ENCODE data around the gene SLC25A13. TPM values are rescaled to one million over a fixed set of nuclear protein-coding genes. Genes with fewer than 3 reads are reported as not detected.

The SLC25A13 gene
- total and polyA plus RNA-seq, 3 experiments from 2014 or later, result 9.7 to 13.8 (median 10.8) TPM

- Histone ChIP-seq H3K4me3 (ENCODE audit: low read length) (no peak overlapping the region), H3K4me1 (ENCODE audit: insufficient read depth, low read length) (no peaks in the 10 kb centered on the region), H3K27me3 (ENCODE audit: insufficient read depth, low read length, poor library complexity, severe bottlenecking) (no peaks in the 10 kb centered on the region), H3K36me3 (ENCODE audit: insufficient read depth, low read length) (no peaks in the 10 kb centered on the region), H3K9me3 (ENCODE audit: low read length) (no peaks in the 10 kb centered on the region), H3K27ac (ENCODE audit: low read depth, low read length) (no peak overlapping the region)
- Mint-ChIP-seq H3K4me3 (no peak overlapping the region), H3K27me3 (peaks cover 10 to 40% of the 10 kb centered on the region in 2 donors), H3K9me3 (peaks cover 0 to 6% (median 3%) of the 10 kb centered on the region in 5 donors), H3K36me3 (no peaks in the 10 kb centered on the region), H3K27ac (no peak overlapping the region), H3K4me1 (no peaks in the 10 kb centered on the region)
- POLR2A ChIA-PET, result no interaction called here
- CTCF ChIA-PET, result no interaction called here
- no peak for DNase-seq
These were observed 210.5 kb downstream of the SLC25A13 start for GRCh38 chr7:96111405-96111804.

- ChIA-PET POLR2A (no interaction called here), CTCF (no interaction called here)
- Histone ChIP-seq H3K27ac (ENCODE audit: low read depth, low read length) (no peak overlapping the region), H3K4me1 (ENCODE audit: insufficient read depth, low read length) (no peaks in the 10 kb centered on the region), H3K4me3 (ENCODE audit: low read length) (no peak overlapping the region), H3K9me3 (ENCODE audit: low read length) (no peaks in the 10 kb centered on the region), H3K36me3 (ENCODE audit: insufficient read depth, low read length) (no peaks in the 10 kb centered on the region), H3K27me3 (ENCODE audit: insufficient read depth, low read length, poor library complexity, severe bottlenecking) (no peaks in the 10 kb centered on the region)
- Mint-ChIP-seq H3K27me3 (peaks cover 0 to 8% of the 10 kb centered on the region in 2 donors), H3K4me3 (no peak overlapping the region), H3K4me1 (no peaks in the 10 kb centered on the region), H3K27ac (no peak overlapping the region), H3K36me3 (peaks cover 0 to 3% (median 0%) of the 10 kb centered on the region in 3 donors), H3K9me3 (peaks cover 0 to 3% (median 2%) of the 10 kb centered on the region in 5 donors)
- DNase-seq, result no peak
These were observed 216.9 kb downstream of the SLC25A13 start for GRCh38 chr7:96104984-96105383.

GRCh38 chr7:96102096-96102811 lies 219.6 kb downstream of the SLC25A13 start:
- ChIA-PET CTCF (no interaction called here), POLR2A (no interaction called here)
- Histone ChIP-seq H3K27ac (ENCODE audit: low read depth, low read length) (no peak overlapping the region), H3K4me1 (ENCODE audit: insufficient read depth, low read length) (no peaks in the 10 kb centered on the region), H3K27me3 (ENCODE audit: insufficient read depth, low read length, poor library complexity, severe bottlenecking) (no peaks in the 10 kb centered on the region), H3K36me3 (ENCODE audit: insufficient read depth, low read length) (no peaks in the 10 kb centered on the region), H3K9me3 (ENCODE audit: low read length) (no peaks in the 10 kb centered on the region), H3K4me3 (ENCODE audit: low read length) (no peak overlapping the region)
- peaks cover 0 to 11% of the 10 kb centered on the region in 2 donors for H3K27me3 Mint-ChIP-seq
- peaks cover 0 to 3% (median 0%) of the 10 kb centered on the region in 3 donors for H3K36me3 Mint-ChIP-seq
- no peaks in the 10 kb centered on the region for H3K4me1 Mint-ChIP-seq
- DNase-seq, result no peak
- no peak overlapping the region for H3K4me3 Mint-ChIP-seq
- peaks cover 0 to 5% (median 2%) of the 10 kb centered on the region in 5 donors for H3K9me3 Mint-ChIP-seq
- no peak overlapping the region for H3K27ac Mint-ChIP-seq

GRCh38 chr7:96100737-96101136 lies 221.2 kb downstream of the SLC25A13 start:
- H3K36me3 ChIP-seq (ENCODE audit: insufficient read depth, low read length), result no peaks in the 10 kb centered on the region
- no peaks in the 10 kb centered on the region for H3K9me3 ChIP-seq (ENCODE audit: low read length)
- CTCF ChIA-PET, result interaction anchor here (1.5 kb wide), 1 partner anchor 1080 kb away, joined by 3 read pairs; no protein-coding TSS in a partner anchor
- DNase-seq, result no peak
- Mint-ChIP-seq H3K27me3 (peaks cover 0 to 14% of the 10 kb centered on the region in 2 donors), H3K36me3 (peaks cover 0 to 3% (median 0%) of the 10 kb centered on the region in 3 donors), H3K9me3 (peaks cover 0 to 5% (median 2%) of the 10 kb centered on the region in 5 donors), H3K4me3 (no peak overlapping the region), H3K4me1 (no peaks in the 10 kb centered on the region), H3K27ac (no peak overlapping the region)
- no peak overlapping the region for H3K27ac ChIP-seq (ENCODE audit: low read depth, low read length)
- H3K27me3 ChIP-seq (ENCODE audit: insufficient read depth, low read length, poor library complexity, severe bottlenecking), result no peaks in the 10 kb centered on the region
- no peaks in the 10 kb centered on the region for H3K4me1 ChIP-seq (ENCODE audit: insufficient read depth, low read length)
- no peak overlapping the region for H3K4me3 ChIP-seq (ENCODE audit: low read length)
- POLR2A ChIA-PET, result no interaction called here

GRCh38 chr7:96097835-96098234 lies 224.1 kb downstream of the SLC25A13 start:
- Histone ChIP-seq H3K4me3 (ENCODE audit: low read length) (no peak overlapping the region), H3K9me3 (ENCODE audit: low read length) (no peaks in the 10 kb centered on the region), H3K27ac (ENCODE audit: low read depth, low read length) (no peak overlapping the region), H3K36me3 (ENCODE audit: insufficient read depth, low read length) (no peaks in the 10 kb centered on the region), H3K4me1 (ENCODE audit: insufficient read depth, low read length) (no peaks in the 10 kb centered on the region), H3K27me3 (ENCODE audit: insufficient read depth, low read length, poor library complexity, severe bottlenecking) (no peaks in the 10 kb centered on the region)
- Mint-ChIP-seq H3K27ac (no peak overlapping the region), H3K4me1 (no peaks in the 10 kb centered on the region), H3K27me3 (peaks cover 0 to 17% of the 10 kb centered on the region in 2 donors), H3K9me3 (peaks cover 0 to 5% (median 2%) of the 10 kb centered on the region in 5 donors), H3K4me3 (no peak overlapping the region), H3K36me3 (peaks cover 0 to 3% (median 0%) of the 10 kb centered on the region in 3 donors)
- ChIA-PET CTCF (no interaction called here), POLR2A (no interaction called here)
- no peak for DNase-seq

GRCh38 chr7:96093435-96093834 lies 228.5 kb downstream of the SLC25A13 start:
- peaks cover 2 to 40% of the 10 kb centered on the region in 2 donors for H3K27me3 Mint-ChIP-seq
- H3K4me1 ChIP-seq (ENCODE audit: insufficient read depth, low read length), result no peaks in the 10 kb centered on the region
- no peaks in the 10 kb centered on the region for H3K36me3 ChIP-seq (ENCODE audit: insufficient read depth, low read length)
- no peaks in the 10 kb centered on the region for H3K36me3 Mint-ChIP-seq
- ChIA-PET CTCF (no interaction called here), POLR2A (no interaction called here)
- H3K27me3 ChIP-seq (ENCODE audit: insufficient read depth, low read length, poor library complexity, severe bottlenecking), result no peaks in the 10 kb centered on the region
- no peak overlapping the region for H3K4me3 ChIP-seq (ENCODE audit: low read length)
- H3K27ac ChIP-seq (ENCODE audit: low read depth, low read length), result no peak overlapping the region
- DNase-seq, result no peak
- H3K4me1 Mint-ChIP-seq, result no peaks in the 10 kb centered on the region
- H3K27ac Mint-ChIP-seq, result no peak overlapping the region
- H3K9me3 Mint-ChIP-seq, result peaks cover 0 to 2% (median 0%) of the 10 kb centered on the region in 5 donors
- no peaks in the 10 kb centered on the region for H3K9me3 ChIP-seq (ENCODE audit: low read length)
- no peak overlapping the region for H3K4me3 Mint-ChIP-seq

GRCh38 chr7:96090756-96091155 lies 231.1 kb downstream of the SLC25A13 start:
- Histone ChIP-seq H3K9me3 (ENCODE audit: low read length) (no peaks in the 10 kb centered on the region), H3K27me3 (ENCODE audit: insufficient read depth, low read length, poor library complexity, severe bottlenecking) (no peaks in the 10 kb centered on the region), H3K4me3 (ENCODE audit: low read length) (no peak overlapping the region), H3K4me1 (ENCODE audit: insufficient read depth, low read length) (no peaks in the 10 kb centered on the region), H3K27ac (ENCODE audit: low read depth, low read length) (no peak overlapping the region), H3K36me3 (ENCODE audit: insufficient read depth, low read length) (no peaks in the 10 kb centered on the region)
- DNase-seq, result no peak
- Mint-ChIP-seq H3K27ac (no peak overlapping the region), H3K4me1 (no peaks in the 10 kb centered on the region), H3K9me3 (no peaks in the 10 kb centered on the region), H3K27me3 (peaks cover 2 to 29% of the 10 kb centered on the region in 2 donors), H3K36me3 (no peaks in the 10 kb centered on the region), H3K4me3 (no peak overlapping the region)
- ChIA-PET POLR2A (no interaction called here), CTCF (no interaction called here)

- POLR2A ChIA-PET, result no interaction called here
- Mint-ChIP-seq H3K36me3 (no peaks in the 10 kb centered on the region), H3K9me3 (no peaks in the 10 kb centered on the region), H3K4me1 (no peaks in the 10 kb centered on the region), H3K27ac (no peak overlapping the region), H3K4me3 (no peak overlapping the region), H3K27me3 (peaks cover 2 to 26% of the 10 kb centered on the region in 2 donors)
- no peak for DNase-seq
- Histone ChIP-seq H3K36me3 (ENCODE audit: insufficient read depth, low read length) (no peaks in the 10 kb centered on the region), H3K4me1 (ENCODE audit: insufficient read depth, low read length) (no peaks in the 10 kb centered on the region), H3K27ac (ENCODE audit: low read depth, low read length) (no peak overlapping the region), H3K4me3 (ENCODE audit: low read length) (no peak overlapping the region), H3K9me3 (ENCODE audit: low read length) (no peaks in the 10 kb centered on the region), H3K27me3 (ENCODE audit: insufficient read depth, low read length, poor library complexity, severe bottlenecking) (no peaks in the 10 kb centered on the region)
- CTCF ChIA-PET, result no interaction called here
These were observed 232.4 kb downstream of the SLC25A13 start for GRCh38 chr7:96089511-96089910.

All from CD8-positive, alpha-beta memory T cell (primary cell).